MV-4-11 (cell line): ENCODE data around the gene MYO1F.
"Not testable (repeated sequence)": the region's sequence is repeated elsewhere in the genome, so short reads cannot be mapped to it uniquely, and the experiment has no call there.

Experiments used
- DNase-seq: peaks from one replicate; lab custom pipeline; 2025; lab: John Stamatoyannopoulos, UW

MYO1F gene

GRCh38 chr19:8564866-8565265, 12.4 kb downstream of the MYO1F start:
- not testable (repeated sequence) for DNase-seq

GRCh38 chr19:8561075-8561764, 16.0 kb downstream of the MYO1F start:
- no peak for DNase-seq

- DNase-seq: no peak
Observed at GRCh38 chr19:8558325-8558724, 18.9 kb downstream of the MYO1F start.

GRCh38 chr19:8557642-8558238, 19.5 kb downstream of the MYO1F start:
- peak; percentile 85 for DNase-seq

- DNase-seq: not testable (repeated sequence)
Observed at GRCh38 chr19:8553729-8554128, 23.5 kb downstream of the MYO1F start.

GRCh38 chr19:8552810-8553209, 24.4 kb downstream of the MYO1F start:
- peak; percentile 28 for DNase-seq

- no peak for DNase-seq
Observed at GRCh38 chr19:8550070-8550469, 27.2 kb downstream of the MYO1F start.

GRCh38 chr19:8545743-8546142, 31.5 kb downstream of the MYO1F start:
- no peak for DNase-seq

GRCh38 chr19:8544168-8544567, 33.1 kb downstream of the MYO1F start:
- DNase-seq: no peak

GRCh38 chr19:8539621-8540149, 37.6 kb downstream of the MYO1F start:
- DNase-seq: no peak

- DNase-seq: no peak
Observed at GRCh38 chr19:8537099-8537498, 40.1 kb downstream of the MYO1F start.

GRCh38 chr19:8536282-8536681, 41.0 kb downstream of the MYO1F start:
- DNase-seq: no peak

GRCh38 chr19:8532225-8532624, 45.0 kb downstream of the MYO1F start:
- no peak for DNase-seq

- no peak for DNase-seq
Observed at GRCh38 chr19:8531470-8531869, 45.8 kb downstream of the MYO1F start.

GRCh38 chr19:8530061-8530679, 47.1 kb downstream of the MYO1F start:
- DNase-seq: no peak

GRCh38 chr19:8529369-8530006, 47.8 kb downstream of the MYO1F start:
- no peak for DNase-seq

- DNase-seq: no peak
Observed at GRCh38 chr19:8528500-8528899, 48.7 kb downstream of the MYO1F start.

GRCh38 chr19:8526345-8527091, 50.7 kb downstream of the MYO1F start:
- no peak for DNase-seq

GRCh38 chr19:8525401-8525684, 51.9 kb downstream of the MYO1F start:
- no peak for DNase-seq

- DNase-seq: no peak
Observed at GRCh38 chr19:8519388-8519787, 57.9 kb downstream of the MYO1F start.

GRCh38 chr19:8518536-8518935, 58.7 kb downstream of the MYO1F start:
- DNase-seq: no peak
